Fibroblast of upper back skin (primary cell): Measurements from ENCODE around the gene PLCH2.

Experiments used
- DNase-seq: peaks from one replicate; pipeline ENCODE4 v3.0.0-alpha.2; 2013

Gene PLCH2

DNA sequence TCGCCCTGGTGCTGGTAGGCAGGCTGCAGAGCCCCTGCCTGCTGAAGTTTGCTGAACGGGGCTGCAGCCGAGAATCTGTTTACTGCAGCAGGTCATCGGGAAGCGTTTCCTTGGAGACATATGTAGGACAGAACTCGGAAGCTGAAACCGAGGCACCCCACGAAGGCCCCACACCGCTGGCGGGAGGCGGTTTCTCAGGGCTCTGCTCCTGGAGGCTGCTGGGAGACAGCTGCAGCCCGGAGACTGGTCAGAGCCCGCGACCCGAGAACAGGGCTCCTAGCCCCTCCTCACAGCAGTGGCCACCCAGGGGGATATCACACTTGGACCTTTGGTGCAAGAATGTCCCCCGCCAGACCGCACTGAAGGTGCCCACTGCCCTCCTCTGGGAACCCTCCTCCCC, 12.7 kb upstream of the PLCH2 start:
- DNase-seq, result no peak

DNA sequence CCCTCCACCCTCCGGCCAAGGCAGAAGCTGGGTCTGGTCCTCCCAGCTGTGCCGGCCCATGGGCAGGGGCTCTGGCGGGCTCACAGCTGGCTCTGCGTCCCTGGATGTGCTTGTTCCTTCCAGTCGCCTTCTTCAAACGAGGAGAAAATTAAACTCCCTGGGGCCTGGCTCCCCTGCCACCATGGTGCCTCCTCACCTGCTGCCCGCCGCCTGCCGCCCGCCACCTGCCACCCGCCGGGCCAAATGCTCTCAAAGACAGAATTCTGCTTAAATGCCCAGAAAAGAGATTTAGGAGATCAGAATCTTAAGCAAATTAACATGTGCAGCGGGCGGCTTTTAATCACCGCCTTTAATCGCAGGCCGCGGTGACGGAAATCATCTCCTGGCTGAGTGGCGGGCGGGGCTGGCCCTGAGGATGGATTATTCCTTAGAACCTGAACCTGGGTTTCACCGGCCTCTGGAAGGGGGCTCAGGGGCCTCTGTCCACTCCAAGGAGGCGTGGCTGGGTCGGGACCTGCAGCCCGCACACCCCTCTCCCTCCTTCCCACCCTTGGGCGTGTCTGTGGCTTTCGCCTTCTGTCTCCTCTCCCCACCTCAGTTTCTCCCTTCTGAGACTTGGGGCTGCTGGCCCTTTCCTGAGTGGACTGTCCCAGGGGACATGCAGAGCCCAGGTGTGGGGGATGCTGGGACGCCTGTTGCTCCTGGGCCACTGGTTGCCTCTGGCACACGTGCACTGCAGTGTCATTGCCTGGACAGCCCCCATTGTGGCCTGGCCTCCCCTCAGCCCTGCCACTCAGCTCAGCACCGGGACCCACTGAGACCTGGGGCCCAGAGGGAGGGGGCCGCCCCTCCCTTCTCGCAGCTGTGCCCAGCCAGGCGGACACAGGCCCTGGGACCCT, 10.5 kb upstream of the PLCH2 start:
- DNase-seq, result no peak

DNA sequence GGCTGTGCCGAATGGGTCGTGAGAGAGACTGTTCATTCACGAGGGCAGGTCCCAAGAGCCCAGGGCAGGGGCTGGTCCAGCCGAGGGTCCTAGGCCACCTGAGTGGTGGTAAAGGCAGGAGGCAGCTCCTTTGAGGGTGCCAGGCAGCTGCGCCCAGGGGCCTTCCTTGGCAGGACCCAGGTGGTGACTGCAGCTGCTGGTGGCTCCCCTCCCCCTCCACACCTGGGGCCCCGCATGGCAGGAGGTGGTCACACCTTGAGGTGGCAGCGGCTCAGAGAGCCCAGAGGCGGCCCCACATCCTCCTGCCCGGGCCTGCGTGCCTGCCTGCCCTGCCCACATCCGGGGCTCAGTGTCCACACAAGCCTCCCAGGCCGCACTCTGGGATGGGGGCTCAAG, 9.8 kb upstream of the PLCH2 start:
- no peak for DNase-seq

DNA sequence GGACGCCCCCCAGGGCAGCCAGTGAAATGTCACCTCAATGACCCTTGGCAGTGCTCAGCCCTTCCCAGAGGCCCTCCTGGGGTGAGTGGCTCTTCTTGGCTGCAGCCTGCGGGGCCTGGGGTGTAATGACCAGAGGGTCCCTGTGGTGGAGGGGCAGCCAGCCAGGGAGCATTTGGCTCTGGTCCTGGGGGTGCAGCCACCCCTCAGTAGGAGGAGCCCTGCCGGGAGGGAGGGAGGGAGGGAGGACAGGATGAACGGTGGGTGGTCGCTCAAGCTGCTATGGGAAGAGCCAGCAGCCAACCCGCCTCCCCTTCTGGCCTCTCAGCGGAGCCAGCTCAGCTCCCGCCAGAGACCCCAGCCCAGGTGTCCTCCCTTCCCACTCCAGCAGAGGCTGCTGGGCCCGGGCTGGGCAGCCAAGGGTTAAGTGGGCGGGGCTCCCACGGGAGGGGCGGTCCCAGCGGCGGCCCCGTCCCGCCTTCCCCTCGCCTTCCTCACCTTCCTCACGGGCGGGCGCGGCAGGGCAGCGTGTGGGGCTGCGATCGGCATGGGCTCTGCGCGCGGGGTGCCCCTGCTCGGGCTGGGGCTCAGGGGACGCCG, 9.0 kb upstream of the PLCH2 start:
- no peak for DNase-seq

DNA sequence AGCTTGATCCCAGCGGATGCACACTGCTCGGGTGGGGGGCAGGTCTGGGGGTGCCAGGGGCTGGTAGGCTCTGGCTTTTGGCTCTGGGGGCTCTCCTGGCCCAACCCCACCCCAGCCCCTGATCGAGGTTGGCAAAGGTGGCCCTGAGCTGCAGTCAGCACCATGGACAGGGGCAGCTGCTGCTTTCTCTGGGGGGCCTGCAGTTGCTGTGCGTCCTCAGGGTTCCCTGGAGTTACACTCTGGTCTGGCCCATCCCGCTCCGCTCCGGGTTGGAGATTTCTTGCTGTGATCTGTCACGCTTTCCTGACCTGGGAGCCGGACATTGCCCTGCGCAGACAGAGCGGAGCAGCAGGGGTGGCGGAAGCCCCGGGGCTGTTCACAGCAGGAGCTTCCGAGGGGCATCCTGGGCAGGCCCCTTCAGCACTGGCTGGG, 8.0 kb upstream of the PLCH2 start:
- DNase-seq, result peak; percentile 38

DNA sequence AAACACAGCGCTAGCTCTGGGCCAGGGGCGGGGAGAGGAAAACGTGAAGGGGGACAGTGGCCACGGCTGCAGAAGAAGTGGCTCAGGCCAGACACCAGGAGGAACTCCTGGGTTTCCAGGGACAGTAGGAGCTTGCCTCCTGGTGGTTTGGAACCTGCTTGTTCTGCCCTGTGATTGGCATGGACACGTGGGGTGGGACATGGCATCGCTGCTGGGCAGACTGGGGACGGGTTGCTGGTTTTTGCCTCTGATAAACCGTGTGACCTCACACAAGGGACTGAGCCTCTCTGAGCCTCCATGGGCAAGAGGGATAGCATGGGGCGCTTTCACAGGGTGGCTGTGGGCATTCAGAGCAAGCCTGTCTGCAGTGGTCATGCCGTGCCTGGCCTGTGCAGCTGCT, 7.5 kb upstream of the PLCH2 start:
- no peak for DNase-seq

DNA sequence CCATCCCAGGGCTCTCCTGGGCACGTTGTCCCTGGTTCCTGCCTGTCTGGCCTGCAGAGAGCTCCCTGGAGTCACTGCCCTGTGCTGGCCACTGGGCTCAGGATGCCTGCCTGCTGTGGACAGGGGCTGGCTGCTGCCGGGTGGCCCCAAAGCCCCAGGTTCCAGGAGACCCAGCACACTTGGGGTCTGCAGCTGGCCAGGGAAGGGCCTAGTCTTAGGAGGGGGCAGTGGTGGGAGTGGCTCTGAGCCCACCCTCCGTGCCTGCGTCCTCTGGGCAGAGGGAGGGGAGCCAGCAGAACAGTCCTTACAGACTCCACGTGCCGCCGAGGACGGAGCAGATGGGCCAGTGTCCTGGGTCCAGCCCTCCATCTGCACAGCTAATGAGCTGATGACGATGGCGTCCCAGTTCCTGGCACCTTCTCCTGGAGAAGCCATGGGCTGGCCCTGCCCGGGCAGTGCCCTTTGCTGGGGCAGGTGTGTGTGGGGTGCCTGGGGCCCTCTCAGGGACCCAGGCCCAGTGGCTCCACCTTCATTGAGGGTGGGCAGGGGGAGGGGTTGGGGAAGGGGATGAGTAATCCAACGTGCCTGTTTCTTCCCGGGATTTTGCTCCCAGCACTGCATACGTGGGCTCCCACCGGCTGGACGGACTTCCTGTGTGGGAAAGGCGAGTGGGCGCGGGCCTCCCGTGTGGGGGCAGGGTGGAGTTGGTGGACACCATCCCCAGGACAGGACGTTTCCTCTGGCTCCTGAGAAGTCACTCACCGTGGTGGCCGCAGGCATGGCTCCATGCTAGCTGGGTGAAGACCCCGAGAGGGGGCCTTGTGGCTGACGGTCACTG, 6.8 kb upstream of the PLCH2 start:
- no peak for DNase-seq

DNA sequence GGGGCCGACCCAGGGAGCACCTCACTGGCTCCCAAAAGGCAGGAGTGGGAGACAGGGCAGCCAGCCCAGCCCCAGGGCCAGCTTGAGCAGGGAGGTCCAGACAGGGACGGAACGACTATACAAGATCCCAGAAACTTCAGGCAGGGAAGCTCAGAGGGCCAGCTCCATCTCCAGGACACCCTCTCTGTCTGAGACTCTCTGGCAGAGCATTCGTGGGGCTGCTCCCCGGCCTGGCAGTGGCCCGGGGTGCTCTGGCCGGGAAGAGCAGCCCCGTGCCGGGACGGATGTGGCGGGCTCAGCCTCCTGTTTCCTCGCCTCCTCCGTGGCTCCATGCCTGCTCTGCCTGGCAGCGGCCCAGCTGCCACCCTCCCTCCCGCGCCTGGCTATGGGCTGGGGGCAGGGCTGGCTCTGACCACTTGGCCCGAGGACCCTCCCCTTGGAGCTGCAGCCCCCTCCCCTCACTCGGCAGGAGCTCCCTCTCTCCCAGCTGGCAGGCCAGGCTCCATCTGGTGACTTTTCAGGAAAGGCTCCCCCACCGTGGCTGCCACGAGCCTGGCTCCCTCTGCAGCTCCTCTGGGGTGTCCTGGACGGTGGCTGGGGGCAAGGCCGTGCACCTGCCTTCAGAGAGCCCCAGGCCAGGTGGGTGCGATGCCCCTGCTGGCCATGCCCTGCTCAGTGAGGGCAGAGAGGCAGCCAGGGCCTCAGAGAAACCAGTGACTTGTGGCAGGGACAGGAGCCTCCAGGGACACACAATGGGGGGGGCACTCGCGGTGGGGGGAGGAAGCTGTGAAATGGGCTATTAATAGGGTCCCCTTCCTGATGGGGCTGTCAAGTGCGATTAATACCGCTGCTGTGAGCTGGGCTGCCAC, 5.6 kb upstream of the PLCH2 start:
- no peak for DNase-seq

DNA sequence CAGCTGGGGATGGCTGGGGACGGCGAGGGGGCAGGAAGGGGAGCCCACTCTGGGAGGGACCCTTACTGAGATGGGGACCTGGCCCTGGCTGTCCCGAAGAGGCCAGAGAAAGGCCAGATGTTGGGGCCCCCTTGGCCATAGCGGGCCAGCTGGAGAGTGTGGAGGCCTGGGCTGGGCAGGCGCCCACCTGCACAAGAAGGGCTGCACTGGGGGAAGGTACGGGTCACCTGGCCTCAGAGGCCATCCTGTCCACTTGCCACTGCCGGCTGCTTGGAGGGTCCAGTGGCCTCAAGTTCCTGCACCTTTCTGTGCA, 5.0 kb upstream of the PLCH2 start:
- no peak for DNase-seq

DNA sequence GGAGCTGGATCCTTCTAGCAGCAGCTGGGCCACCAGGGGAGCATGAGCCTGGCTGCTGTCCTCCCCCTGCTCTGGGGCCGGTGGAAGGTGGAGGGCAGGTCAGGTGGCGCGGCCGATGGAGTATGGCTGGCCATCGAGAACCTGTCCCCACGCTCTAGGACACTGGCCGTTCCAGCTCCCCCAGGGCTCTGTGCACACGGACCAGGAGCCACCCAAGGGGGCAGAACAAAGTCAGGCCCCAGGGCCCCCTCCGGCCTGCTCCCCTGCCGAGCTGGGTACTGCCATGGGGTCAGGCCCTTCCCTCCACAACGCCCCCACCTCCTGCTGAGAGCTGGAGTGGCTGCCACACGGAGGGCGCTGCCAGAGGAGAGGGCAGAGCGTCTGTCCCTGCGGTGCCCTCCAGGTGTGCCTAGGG, 4.5 kb upstream of the PLCH2 start:
- DNase-seq, result no peak

DNA sequence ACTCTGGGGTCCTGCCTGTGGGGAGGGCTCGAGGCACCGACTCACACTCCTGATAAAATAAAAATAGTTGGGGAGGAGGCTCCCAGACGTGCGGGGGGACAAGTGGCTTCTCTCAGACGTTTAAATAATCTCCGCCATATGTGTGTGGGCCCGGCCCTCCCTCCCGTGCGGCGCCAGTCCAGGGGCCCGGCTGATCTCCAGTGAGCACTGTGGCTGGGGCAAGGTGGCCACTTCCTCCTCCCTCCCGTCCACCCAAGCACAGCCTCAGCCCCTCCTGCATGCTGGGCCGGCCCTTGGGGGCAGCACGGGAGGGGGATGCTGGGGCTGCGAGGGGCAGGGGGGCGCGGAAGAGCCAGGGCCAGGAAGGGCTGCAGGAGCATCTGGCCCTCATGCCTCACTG, 4.0 kb upstream of the PLCH2 start:
- DNase-seq, result no peak

DNA sequence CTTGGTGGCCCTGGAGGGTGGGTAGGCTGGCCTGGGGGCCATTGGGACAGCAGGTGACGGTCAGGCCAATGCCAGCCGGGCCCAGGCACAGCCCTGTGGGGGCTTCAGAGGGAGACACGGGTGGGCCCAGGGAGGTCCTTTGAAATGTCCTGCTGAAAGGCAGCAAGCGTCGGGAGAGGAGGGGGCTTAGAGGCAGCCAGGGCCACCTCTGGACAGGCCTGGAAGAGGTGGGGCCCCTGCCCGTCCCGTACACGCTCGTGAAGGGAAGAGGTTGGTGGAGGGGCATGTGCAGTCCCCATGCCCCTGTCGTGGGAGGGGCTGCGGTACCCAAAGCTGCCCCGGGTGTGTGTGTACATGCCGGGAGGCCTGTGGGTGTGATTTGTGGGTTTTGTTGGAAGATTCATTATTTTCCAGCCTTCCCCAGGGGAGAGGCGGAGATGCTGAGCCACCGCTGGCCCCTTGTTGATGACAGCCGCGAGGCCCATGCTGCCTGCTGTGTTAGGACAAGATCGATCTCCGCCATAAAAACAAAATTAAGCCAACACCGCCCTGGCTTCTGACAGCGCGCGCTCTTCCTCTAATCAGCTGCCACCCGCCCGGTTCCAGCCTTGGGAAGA, 3.4 kb upstream of the PLCH2 start:
- no peak for DNase-seq

DNA sequence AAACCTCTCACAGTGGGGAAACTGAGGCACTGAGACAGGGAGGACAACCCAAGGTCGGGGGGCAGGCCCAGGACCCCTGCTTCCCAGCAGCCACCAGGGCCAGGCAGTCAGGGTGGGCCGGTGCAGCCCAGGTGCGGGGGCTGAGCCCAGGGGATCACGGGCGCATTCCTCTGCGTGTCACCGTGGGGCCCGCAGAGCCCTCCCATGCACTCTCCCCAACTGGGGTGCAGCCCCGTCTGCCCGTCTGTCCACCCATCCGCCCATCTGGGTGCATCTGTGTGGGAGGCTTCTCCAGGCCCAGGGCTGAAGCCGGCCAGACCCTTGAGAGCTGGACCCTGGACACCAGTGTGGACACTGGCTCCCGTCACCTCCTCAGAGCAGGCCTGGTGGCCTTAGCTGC, 2.9 kb upstream of the PLCH2 start:
- DNase-seq, result no peak

DNA sequence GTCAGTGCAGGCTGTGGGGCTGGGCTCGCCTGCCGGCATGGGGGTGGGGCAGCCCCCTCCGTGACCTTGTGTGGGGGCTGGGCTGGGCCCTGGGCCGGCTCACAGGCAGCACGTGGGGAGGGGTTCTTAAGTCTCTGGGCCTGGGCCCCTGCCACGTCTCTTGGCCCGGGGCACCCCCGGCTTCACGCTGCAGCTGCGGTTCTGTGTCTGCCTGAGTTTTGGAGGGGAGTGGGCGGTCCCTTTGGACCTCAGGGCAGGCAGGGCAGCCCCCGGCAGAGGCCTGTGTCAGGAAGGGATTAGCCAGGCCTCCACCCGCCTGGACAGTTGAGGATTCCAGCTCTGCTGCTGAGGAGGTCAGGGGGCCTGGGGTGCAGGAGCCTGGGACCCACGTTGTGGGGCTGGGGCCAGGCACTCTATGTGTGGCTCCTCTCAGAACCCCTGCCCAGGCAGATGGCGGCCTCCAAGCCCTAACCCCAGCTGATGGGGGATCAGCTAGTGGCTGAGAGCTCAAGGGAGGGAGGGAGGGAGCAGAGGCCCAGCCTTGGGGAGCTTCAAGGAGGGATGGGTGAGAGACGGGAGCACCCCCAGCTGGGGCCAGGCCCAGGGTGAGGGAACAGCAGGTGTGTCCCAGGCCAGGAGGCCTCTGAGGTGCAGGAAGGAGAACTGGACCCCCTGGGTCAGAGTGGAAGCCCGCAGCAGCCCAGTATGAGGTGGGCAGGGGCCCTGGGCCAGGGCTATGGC, 1.8 kb upstream of the PLCH2 start:
- no peak for DNase-seq

DNA sequence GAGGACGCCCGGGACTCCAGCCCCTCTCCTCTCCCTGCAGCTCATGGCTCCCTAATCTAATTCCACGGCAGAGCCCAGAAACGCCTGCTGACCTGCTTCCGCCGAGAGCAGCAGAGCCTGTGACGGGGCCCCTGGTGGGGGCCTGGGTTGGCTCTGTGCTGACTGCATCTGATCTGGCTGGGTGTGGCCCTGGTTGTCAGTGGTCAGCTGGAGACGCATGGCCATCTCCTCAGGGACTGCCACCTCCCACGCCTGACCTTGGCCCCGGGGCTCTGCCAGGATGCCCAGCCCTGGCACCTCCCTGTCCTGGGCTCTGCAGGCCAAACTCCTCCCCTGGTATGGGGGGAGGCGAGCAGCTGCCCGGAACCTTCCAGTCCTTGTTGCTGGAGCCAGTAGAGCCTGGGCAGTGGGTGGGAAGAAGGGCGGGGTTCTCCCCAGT, 1.1 kb upstream of the PLCH2 start:
- no peak for DNase-seq

DNA sequence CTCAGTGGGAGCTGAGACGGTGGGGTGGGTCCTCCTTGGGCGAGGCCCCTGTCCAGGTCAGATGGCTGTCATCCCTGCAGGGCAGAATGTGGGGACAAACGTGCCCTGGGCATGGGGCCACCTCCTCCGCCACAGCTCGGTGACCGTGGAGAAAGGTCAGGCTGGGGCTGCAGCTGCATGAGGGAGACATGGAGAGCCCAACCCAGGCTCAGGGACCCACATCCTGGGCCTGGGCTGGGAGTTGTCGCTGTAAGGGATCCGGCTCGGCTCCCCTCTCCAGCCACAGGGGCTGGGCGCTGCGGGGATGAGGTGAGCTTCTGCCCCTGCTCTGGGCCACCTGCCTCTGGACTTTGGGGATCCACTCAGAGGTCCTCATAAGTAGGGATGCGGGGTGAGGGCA, 518 bp upstream of the PLCH2 start:
- DNase-seq, result no peak

DNA sequence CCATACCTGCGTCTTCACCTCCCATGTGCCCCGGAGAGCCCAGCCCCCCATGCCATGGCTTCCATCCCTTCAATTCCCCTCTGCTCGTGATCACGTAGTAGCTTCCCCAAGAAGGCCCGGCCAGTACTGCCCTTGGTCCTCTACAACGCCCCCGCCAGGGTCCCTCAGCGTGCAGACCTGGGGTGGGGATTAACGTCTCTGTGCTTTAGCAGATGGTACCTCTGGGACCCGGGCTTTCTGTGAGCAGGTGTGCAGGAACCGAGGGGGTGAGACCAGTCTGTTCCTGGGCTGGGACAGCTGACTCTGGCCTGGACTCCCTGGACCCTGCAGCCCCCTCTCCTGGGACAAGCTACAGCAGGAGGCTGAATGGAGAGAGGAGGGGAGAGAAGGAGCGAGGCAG, 1.2 kb downstream of the PLCH2 start:
- DNase-seq, result no peak

DNA sequence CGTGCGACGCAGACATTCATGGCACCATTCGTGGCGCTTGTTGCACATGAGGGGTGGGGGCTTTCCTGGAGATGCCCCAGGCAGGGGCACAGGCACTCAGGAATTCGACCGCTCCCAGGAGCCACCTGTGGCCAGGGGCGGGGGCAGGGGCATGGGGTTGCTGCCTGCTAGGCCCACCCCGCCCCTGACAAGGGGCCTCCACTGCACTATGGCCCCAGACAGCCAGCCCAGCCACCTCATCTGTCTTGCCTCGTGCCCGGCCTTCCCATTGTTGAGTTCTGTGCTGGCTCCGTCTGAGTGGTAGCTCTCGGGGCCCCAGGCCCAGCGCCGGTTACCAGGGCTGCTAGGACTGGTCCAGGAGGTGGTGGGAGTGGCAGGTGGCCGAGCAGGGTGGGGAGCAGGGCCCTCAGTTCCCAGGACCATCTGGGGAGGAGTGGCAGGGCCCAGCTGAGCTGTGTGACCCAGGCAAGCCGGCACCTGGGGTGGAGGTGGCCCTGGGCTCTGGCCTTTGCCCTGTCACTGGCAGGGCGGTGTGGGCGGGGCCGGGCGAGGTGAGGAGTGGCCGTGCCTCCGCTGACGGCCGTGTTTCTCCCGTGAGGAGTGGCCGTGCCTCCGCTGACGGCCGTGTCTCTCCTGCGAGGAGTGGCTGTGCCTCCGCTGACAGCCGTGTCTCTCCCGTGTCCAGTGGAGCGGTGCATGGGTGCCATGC, 1.9 kb downstream of the PLCH2 start:
- no peak for DNase-seq

DNA sequence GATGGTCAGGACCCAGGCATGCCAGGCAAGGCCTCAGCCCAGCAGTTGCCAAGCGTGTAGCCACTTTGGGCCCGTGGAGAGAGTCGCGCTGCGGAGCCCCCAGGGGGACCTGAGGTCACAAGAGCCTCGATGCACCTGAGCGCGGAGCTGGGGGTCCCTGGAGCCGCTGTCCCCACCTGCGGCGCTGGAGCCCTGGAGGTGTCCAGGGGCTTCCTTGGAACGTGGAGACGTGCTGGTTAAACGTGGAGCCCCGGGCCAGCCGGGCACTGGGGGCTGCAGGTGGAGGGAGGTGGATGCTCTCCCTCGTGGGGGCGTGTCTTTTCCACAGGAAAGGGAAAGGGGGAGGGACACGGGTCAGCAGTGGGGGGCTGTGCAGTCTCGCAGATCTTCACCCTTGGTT, 3.1 kb downstream of the PLCH2 start:
- DNase-seq, result no peak

DNA sequence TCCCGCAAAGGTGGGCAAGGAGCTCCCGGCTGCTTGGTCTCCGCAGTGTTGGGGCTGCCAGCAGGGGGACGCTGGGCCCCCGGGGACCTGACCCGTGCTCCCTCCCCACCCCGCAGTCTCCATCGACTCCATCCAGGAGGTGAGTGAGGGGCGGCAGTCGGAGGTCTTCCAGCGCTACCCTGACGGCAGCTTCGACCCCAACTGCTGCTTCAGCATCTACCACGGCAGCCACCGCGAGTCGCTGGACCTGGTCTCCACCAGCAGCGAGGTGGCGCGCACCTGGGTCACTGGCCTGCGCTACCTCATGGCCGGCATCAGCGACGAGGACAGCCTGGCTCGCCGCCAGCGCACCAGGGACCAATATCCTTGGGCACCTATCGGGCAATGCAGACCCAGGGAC, 3.5 kb downstream of the PLCH2 start:
- no peak for DNase-seq
